GM19025 (cell line): ENCODE measurements around the gene VAV3.

ENCODE experiments used
- ATAC-seq: cut with Tn5 transposase; IDR thresholded peaks from one replicate; pipeline ENCODE4 v1.9.1; 2021; ENCODE audit warnings: mild to moderate bottlenecking, low read depth, moderate library complexity; ENCODE audit not compliant: unreplicated experiment

The VAV3 gene

DNA sequence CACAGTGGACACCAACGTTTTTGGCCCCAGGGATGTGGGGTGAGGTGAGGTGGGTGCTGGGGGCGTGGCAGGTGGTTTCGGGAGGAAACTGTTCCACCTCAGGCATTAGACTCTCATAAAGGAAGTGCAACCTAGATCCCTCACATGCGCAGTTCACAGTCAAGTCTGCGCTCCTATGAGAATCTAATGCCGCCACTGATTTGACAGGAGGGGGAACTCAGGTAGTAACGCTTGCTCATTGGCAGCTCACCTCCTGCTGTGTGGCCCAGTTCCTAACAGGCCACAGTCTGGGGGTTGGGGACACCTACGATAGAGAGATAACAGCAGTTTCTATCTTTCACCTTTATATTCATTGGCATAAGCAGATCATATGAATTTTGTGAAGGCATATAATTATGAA lies 347.1 kb downstream of the VAV3 start:
- no peak for ATAC-seq

DNA sequence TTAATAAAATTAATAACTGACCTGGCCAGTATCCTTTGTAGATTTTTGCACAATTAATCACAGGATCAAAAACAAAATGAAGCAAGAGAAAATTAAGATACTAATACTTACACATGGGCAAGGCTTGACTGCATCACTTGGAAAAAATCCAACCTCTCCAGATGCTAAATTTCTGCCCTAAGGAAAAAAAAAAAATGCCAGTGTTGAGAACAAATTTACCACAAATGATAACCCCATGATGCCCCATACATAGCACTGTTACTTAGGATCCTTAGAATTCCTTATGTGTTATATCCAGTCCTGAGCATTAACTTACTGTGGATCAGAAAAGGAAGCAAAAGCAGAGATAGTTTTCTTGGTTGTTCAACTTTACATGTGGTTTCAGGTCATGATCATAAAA lies 347.5 kb downstream of the VAV3 start:
- ATAC-seq: no peak

DNA sequence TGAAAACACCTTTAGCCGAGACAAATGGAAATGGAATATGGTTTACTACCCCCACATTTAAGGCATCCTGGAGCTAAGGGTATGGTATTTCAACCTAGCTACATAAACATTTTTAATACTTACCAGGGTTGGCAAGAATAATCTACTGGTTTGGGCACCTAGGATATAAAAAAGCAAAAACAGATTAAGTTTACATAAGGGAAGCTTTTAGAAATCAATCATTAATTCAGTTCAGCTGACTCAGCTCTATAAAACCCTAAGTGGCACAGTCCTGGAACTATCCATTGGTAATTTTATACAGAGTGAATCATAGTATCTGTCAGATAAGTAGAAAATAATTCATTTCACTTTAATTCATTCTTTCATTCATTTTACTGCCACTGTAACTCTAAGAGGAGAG lies 355.2 kb downstream of the VAV3 start:
- ATAC-seq: no peak

- no peak for ATAC-seq
These were observed 360.2 kb downstream of the VAV3 start for GRCh38 chr1:107604825-107605224.

DNA sequence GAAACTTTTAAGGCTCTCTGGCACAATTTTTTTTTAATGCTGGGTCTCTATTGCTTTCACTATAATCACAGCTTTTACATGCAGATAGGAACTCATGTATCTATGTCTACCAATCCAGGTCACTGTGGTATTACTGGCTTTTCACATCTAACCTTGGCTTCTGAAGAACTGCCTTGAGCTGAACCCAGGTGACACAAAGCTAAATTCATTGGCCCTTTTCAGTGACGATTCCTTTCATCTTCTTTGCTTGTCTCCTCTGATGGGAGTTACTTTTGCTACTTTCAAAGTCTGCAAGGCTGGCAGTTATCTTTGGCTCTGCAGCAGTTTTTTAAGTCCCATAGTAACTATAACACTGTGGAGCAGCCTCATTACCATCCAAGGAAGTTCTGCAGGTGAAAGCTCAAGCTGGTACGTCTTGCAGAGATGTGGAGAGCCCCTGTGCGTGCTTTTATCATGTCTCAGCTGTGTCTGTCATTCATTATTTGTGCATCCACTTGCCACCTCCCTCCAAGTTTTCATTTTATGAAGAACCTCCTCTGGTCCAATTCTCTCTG lies 364.3 kb downstream of the VAV3 start:
- no peak for ATAC-seq

DNA sequence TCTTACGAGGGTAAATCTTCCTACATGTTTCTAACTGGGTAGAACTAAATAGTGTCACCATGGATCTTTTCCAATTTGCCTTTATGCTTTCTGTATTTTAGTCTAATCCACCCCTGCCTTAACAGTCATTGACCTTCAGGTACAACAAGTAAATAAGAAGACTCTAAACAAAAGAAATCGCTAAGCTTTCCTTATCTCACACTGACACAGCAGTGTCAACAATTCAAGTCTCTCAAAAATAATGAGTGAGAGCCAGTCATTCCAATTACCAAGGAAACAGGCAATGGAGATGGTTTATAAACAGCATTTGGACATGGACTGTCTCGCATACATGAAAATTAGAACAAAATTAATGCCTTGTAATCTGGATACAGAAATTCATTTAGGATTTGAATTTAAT lies 365.8 kb downstream of the VAV3 start:
- ATAC-seq: no peak

- ATAC-seq: no peak
These were observed 367.7 kb downstream of the VAV3 start for GRCh38 chr1:107597290-107597689.

GRCh38 chr1:107594536-107594935 lies 370.4 kb downstream of the VAV3 start:
- ATAC-seq: no peak

GRCh38 chr1:107593501-107594209 lies 371.3 kb downstream of the VAV3 start:
- no peak for ATAC-seq

GRCh38 chr1:107590900-107591622 lies 373.9 kb downstream of the VAV3 start:
- no peak for ATAC-seq

- no peak for ATAC-seq
These were observed 374.9 kb downstream of the VAV3 start for GRCh38 chr1:107590087-107590486.

DNA sequence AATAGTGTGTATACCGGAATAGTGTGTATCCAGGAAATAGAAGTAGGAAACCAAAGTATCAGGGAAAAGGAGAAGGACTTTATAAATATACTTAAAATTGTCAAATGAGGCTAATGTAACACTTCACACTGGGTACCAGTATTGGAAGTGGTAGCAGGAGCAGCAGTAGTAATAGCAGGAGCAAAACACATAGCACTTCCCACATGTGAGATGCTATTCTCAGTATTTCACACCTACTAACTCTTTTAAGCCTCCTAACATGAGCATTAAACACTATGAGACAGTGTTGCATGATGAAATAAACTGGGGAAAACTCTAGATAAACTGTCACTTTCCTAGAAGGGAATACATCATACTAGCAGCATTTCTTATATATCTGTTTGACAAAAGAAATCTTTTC lies 376.7 kb downstream of the VAV3 start:
- ATAC-seq: no peak

DNA sequence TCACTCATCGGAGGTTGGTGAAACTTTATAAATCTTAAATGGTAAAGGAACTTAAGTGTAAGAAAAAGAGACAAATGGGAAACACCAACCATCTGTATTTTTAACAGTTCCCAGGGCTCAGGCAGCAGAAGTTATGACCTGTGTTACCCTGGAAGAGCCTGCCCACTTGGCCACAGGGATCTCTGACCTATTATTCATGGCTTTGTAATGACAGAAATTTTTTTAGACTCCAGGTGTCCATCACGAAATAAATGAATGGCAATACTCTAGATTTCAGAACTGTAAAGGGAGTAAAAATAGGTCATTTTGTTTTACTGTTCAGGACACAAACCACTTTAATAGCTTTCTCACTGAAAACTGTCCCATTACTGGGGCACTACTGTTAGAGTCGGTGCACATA lies 389.8 kb downstream of the VAV3 start:
- no peak for ATAC-seq

GRCh38 chr1:107574044-107574443 lies 390.9 kb downstream of the VAV3 start:
- ATAC-seq: no peak

DNA sequence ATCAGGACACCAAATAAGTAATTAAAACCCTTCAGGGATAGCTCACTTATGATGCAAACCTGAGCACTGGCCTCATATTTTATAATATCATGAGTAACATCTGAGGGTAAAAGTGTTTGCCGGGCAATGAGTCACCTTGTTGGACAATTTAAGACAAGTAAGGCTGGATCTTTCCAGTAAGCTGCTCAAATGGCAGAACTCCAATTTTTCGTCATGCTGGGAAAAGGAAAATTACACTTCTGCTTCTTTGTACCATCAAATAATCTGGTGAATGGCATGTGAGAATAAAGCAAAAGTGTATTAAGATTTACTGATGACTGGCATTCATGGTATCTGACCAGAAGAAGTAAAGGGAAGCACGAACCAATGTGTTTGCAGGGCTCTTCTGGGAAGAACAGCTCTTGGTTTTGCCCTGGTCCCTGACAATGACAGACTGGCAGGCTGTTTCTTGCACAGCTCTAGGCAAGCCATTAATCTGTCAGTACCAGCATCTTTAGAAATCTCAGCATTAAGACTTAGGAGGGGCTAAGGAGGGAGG lies 392.2 kb downstream of the VAV3 start:
- no peak for ATAC-seq

GRCh38 chr1:107570768-107571167 lies 394.2 kb downstream of the VAV3 start:
- ATAC-seq: no peak

DNA sequence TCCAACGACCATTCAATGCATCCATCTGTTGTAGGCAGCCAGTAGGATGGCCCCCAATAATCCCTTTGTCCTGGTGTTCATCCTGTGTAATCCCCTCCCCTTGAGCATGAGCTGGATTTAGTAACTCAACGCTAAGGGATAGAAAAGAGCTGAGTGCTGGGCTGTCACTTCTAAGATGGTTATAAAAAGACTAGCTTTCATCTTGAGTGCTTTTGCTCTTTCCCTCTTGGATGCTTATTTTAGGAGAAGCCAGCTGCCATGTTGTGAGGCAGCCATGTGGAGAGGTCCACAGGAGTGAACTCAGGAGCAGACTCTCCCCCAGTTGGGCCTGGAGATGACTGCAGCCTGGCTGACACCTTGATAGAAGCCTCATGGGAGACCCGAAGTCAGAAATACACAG lies 401.5 kb downstream of the VAV3 start:
- ATAC-seq: no peak

DNA sequence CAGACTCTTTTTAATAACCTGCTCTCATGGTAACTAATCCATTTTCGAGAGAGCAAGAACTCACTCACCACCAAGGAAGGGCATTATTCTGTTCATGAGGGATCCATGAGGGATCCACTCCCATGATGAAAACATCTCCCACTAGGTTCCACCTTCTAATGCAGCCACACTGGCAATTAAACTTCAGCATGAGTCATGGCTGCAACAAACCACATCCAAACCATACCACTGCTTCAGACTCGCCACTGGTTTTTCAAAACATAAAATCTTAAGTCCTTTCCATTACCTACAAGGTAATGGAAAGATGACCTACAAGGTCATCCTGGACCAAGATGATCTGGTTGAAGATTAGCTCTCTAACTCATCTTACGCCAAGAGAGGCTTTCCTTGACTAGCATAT lies 405.1 kb downstream of the VAV3 start:
- ATAC-seq: no peak

GRCh38 chr1:107557095-107557494 lies 407.9 kb downstream of the VAV3 start:
- no peak for ATAC-seq

DNA sequence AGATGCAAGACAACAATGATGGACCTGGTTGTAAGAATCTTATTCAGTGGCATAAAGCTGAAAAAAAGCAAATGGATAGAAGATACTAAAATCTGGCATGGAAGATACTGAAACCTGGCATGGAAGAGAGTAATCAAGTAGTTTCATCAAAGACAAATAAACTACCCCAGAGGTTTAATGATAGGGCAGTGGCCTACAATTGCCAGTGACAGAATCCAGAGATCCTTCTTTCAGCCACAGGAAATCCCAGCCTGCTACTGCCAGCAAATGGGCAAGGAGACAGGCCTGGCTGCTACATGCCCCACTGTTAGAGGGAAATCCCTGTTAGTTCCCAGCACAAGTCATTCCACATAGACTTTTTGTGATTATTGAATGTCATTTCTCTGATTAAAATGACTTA lies 409.4 kb downstream of the VAV3 start:
- no peak for ATAC-seq

- ATAC-seq: no peak
These were observed 412.2 kb downstream of the VAV3 start for GRCh38 chr1:107552781-107553180.

GRCh38 chr1:107551456-107551855 lies 413.5 kb downstream of the VAV3 start:
- ATAC-seq: no peak
